WI38 (cell line): ENCODE results near the gene WDR13.

Experiments
- H3K4me3 ChIP-seq: 2 replicates; pipeline ENCODE4 v1.5.1; 2011; ENCODE audit warnings: low read depth, mild to moderate bottlenecking, control low read depth, low read length
- CTCF ChIP-seq: IDR thresholded peaks from 2 replicates; pipeline ENCODE4 v1.5.1; 2012; ENCODE audit warnings: low read depth, mild to moderate bottlenecking, control low read depth, low read length

WDR13 gene

GRCh38 chrX:48613502-48614160 is 16.3 kb downstream of the WDR13 start:
- no peak for TF ChIP-seq CTCF
- H3K4me3 ChIP-seq = no peak overlapping the region

GRCh38 chrX:48616576-48616975 is 19.3 kb downstream of the WDR13 start:
- no peak overlapping the region for H3K4me3 ChIP-seq
- no peak for TF ChIP-seq CTCF

- TF ChIP-seq CTCF = no peak
- H3K4me3 ChIP-seq = no peak overlapping the region
These were observed 20.4 kb downstream of the WDR13 start for GRCh38 chrX:48617542-48618340.

- no peak for TF ChIP-seq CTCF
- no peak overlapping the region for H3K4me3 ChIP-seq
These were observed 29.4 kb downstream of the WDR13 start for GRCh38 chrX:48626401-48627298.

- TF ChIP-seq CTCF = peak; percentile 40
- H3K4me3 ChIP-seq = no peak overlapping the region
These were observed 34.2 kb downstream of the WDR13 start for GRCh38 chrX:48631376-48632090.

GRCh38 chrX:48632207-48632606 is 34.9 kb downstream of the WDR13 start:
- no peak for TF ChIP-seq CTCF
- no peak overlapping the region for H3K4me3 ChIP-seq
